Measurements from ENCODE around the gene PAX7. TPM values are rescaled to one million over a fixed set of nuclear protein-coding genes. Genes with fewer than 3 reads are reported as not detected.

PAX7 gene
- total and polyA plus RNA-seq, 9 of the 15 experiments (the other 6 are each of a cell fraction or from before 2014, with no cell fraction given): not detected

GRCh38 chr1:18792747-18793146 lies 162.1 kb downstream of the PAX7 start:
- H3K4me2 ChIP-seq (ENCODE audit: insufficient read depth, low read length): no peak overlapping the region
- POLR2A ChIA-PET: interaction anchor here (0.6 to 0.8 kb wide), 3 partner anchors 8 to 316 kb away, joined by 3 read pairs; no protein-coding TSS in a partner anchor
- no TSS peak for BruUV-seq (replicated peaks)
- FAIRE-seq (no peak), ATAC-seq (no peak), DNase-seq (ENCODE audit: extremely low read depth in 1 of 4, low spot score in 3 of 4) (no peak)
- CTCF ChIA-PET (ENCODE audit: low intra/inter-chr PET ratio): no interaction called here
- H2AFZ ChIP-seq (ENCODE audit: low read depth, low read length): no peak overlapping the region
- no peaks in the 10 kb centered on the region for H3K9me1 ChIP-seq (ENCODE audit: control insufficient read depth, insufficient read depth, low read length)
- in situ Hi-C loops (cut with MboI) (no loop called here), intact Hi-C loops (cut with micrococcal nuclease) (no loop called here)
- no peak overlapping the region for H3K4me3 ChIP-seq
- peaks cover 20 to 31% of the 10 kb centered on the region in 2 experiments; a peak in 4 of 5 replicates for H3K27me3 ChIP-seq (ENCODE audit: control insufficient read depth in 2 of 2, insufficient read depth in 2 of 2, low read length in 2 of 2)
- WGBS (ENCODE audit: insufficient coverage, low coverage, missing lambda C conversion rate): 12% methylated on average over 3 of the region's 3 CpGs
- no peaks in the 10 kb centered on the region for H3K79me2 ChIP-seq (ENCODE audit: control insufficient read depth, insufficient read depth, low read length)
- H3K4me1 ChIP-seq (replicated peaks in 1 of 2; ENCODE audit: control insufficient read depth in 2 of 2, insufficient read depth in 2 of 2, low read length in 2 of 2): no peaks in the 10 kb centered on the region
- H4K20me1 ChIP-seq (replicated peaks; ENCODE audit: control insufficient read depth, insufficient read depth, low read length): no peaks in the 10 kb centered on the region
- H3K9ac ChIP-seq (ENCODE audit: insufficient read depth in 1 of 2, low read depth in 2 of 2, low read length in 2 of 2): no peak overlapping the region
- TF ChIP-seq RBM25 (IDR thresholded peaks at IDR 0.05; ENCODE audit: low read depth, low read length, severe bottlenecking) (no peak), POLR3G (IDR thresholded peaks at IDR 0.05; ENCODE audit: extremely low read depth, insufficient read length, insufficient replicate concordance) (no peak), NR3C1 (CRISPR knock-in tag; IDR thresholded peaks at IDR 0.05) (no peak), NKRF (IDR thresholded peaks at IDR 0.05; ENCODE audit: borderline replicate concordance) (no peak), ESRRA (IDR thresholded peaks at IDR 0.05; ENCODE audit: borderline replicate concordance, low read depth) (no peak), ESRRB (CRISPR knock-in tag; IDR thresholded peaks at IDR 0.05; ENCODE audit: borderline replicate concordance) (no peak), DIDO1 (tag; IDR thresholded peaks at IDR 0.05; ENCODE audit: low read depth) (no peak), ERF (CRISPR knock-in tag; IDR thresholded peaks at IDR 0.05) (no peak), ZKSCAN8 (CRISPR knock-in tag; IDR thresholded peaks at IDR 0.05) (no peak), SREBF2 (CRISPR knock-in tag; IDR thresholded peaks at IDR 0.05) (no peak)
- TF ChIP-seq, protein P1, sequence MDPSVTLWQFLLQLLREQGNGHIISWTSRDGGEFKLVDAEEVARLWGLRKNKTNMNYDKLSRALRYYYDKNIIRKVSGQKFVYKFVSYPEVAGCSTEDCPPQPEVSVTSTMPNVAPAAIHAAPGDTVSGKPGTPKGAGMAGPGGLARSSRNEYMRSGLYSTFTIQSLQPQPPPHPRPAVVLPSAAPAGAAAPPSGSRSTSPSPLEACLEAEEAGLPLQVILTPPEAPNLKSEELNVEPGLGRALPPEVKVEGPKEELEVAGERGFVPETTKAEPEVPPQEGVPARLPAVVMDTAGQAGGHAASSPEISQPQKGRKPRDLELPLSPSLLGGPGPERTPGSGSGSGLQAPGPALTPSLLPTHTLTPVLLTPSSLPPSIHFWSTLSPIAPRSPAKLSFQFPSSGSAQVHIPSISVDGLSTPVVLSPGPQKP (CRISPR knock-in tag; IDR thresholded peaks at IDR 0.05): no peak
- no peaks in the 10 kb centered on the region for H3K36me3 ChIP-seq (ENCODE audit: control insufficient read depth, insufficient read depth, low read length)
- no peaks in the 10 kb centered on the region for H3K9me3 ChIP-seq (replicated peaks; ENCODE audit: control insufficient read depth, insufficient read depth, low read depth, low read length)
- H3K27ac ChIP-seq (ENCODE audit: extremely low read depth, low read depth, low read length): no peak overlapping the region
